ENCODE data around the gene BCKDHB. TPM values are rescaled to one million over a fixed set of nuclear protein-coding genes. Genes with fewer than 3 reads are reported as not detected.

BCKDHB gene
- total and polyA plus RNA-seq, 2 donors (not counting 1 experiment from before 2014, with no cell fraction given) = 9.6 to 20.1 TPM

- H3K27me3 Mint-ChIP-seq = no peaks in the 10 kb centered on the region
- Histone ChIP-seq H3K4me2 (replicated peaks; ENCODE audit: low read depth, low read length, poor library complexity, severe bottlenecking) (no peak overlapping the region), H3K27ac (ENCODE audit: low read length in 2 of 2) (no peak overlapping the region), H2AFZ (ENCODE audit: insufficient read depth, low read depth, low read length, poor library complexity, severe bottlenecking) (no peak overlapping the region), H3K9me3 (ENCODE audit: control extremely low read depth in 1 of 3, control insufficient read depth in 2 of 3, insufficient read depth in 1 of 3, low read length in 2 of 3) (peaks cover 0 to 11% (median 0%) of the 10 kb centered on the region in 3 donors), H3K36me3 (replicated peaks in 1 of 2; ENCODE audit: control extremely low read depth in 1 of 2, control insufficient read depth in 1 of 2, extremely low read depth in 1 of 2, insufficient read depth in 2 of 2, low read length in 1 of 2) (no peaks in the 10 kb centered on the region), H3K9ac (ENCODE audit: low read length) (no peak overlapping the region), H3K4me3 (ENCODE audit: control extremely low read depth in 1 of 5, extremely low read depth in 1 of 5, insufficient read depth in 1 of 5, low read depth in 2 of 5, low read length in 4 of 5) (no peak overlapping the region), H3K27me3 (replicated peaks in 1 of 4; ENCODE audit: control extremely low read depth in 1 of 4, control insufficient read depth in 3 of 4, insufficient read depth in 4 of 4, low read length in 3 of 4) (no peaks in the 10 kb centered on the region), H3K4me1 (ENCODE audit: control insufficient read depth in 2 of 2, insufficient read depth in 2 of 2, low read length in 2 of 2) (no peaks in the 10 kb centered on the region), H4K20me1 (ENCODE audit: control insufficient read depth, insufficient read depth, low read length, poor library complexity, severe bottlenecking) (no peaks in the 10 kb centered on the region), H3K79me2 (ENCODE audit: control insufficient read depth, insufficient read depth, low read length) (no peaks in the 10 kb centered on the region)
- DNase-seq (no peak), ATAC-seq (ENCODE audit: low read depth) (no peak)
- H3K4me1 Mint-ChIP-seq = no peaks in the 10 kb centered on the region
- intact Hi-C loops (cut with micrococcal nuclease) = no loop called here
- H3K4me3 Mint-ChIP-seq = no peak overlapping the region
- WGBS (ENCODE audit: insufficient coverage) = no CpG with 5 or more reads among the region's 4 CpGs
- H3K9me3 Mint-ChIP-seq (ENCODE audit: insufficient read depth) = peaks cover 7% of the 10 kb centered on the region
- no peak for TF ChIP-seq CTCF (IDR thresholded peaks at IDR 0.05)
- TF ChIP-seq EZH2 (IDR thresholded peaks at IDR 0.05; ENCODE audit: borderline replicate concordance, insufficient read depth, low read depth, low read length, poor library complexity, severe bottlenecking) = no peak
- no peak overlapping the region for H3K27ac Mint-ChIP-seq
- POLR2A ChIA-PET = no interaction called here
- CTCF ChIA-PET = no interaction called here
These were observed 76.7 kb downstream of the BCKDHB start for GRCh38 chr6:80183019-80183795.

GRCh38 chr6:80185492-80185891 lies 79.0 kb downstream of the BCKDHB start:
- H3K36me3 ChIP-seq (replicated peaks in 1 of 2; ENCODE audit: control extremely low read depth in 1 of 2, control insufficient read depth in 1 of 2, extremely low read depth in 1 of 2, insufficient read depth in 2 of 2, low read length in 1 of 2) = no peaks in the 10 kb centered on the region
- H3K9ac ChIP-seq (ENCODE audit: low read length) = no peak overlapping the region
- no peak overlapping the region for H3K27ac ChIP-seq (ENCODE audit: low read length in 2 of 2)
- Mint-ChIP-seq H3K4me3 (no peak overlapping the region), H3K9me3 (ENCODE audit: insufficient read depth) (peaks cover 7% of the 10 kb centered on the region), H3K4me1 (no peaks in the 10 kb centered on the region), H3K27ac (no peak overlapping the region), H3K27me3 (no peaks in the 10 kb centered on the region)
- H4K20me1 ChIP-seq (ENCODE audit: control insufficient read depth, insufficient read depth, low read length, poor library complexity, severe bottlenecking) = no peaks in the 10 kb centered on the region
- no peaks in the 10 kb centered on the region for H3K79me2 ChIP-seq (ENCODE audit: control insufficient read depth, insufficient read depth, low read length)
- H3K4me2 ChIP-seq (replicated peaks; ENCODE audit: low read depth, low read length, poor library complexity, severe bottlenecking) = no peak overlapping the region
- no peaks in the 10 kb centered on the region for H3K27me3 ChIP-seq (replicated peaks in 1 of 4; ENCODE audit: control extremely low read depth in 1 of 4, control insufficient read depth in 3 of 4, insufficient read depth in 4 of 4, low read length in 3 of 4)
- H2AFZ ChIP-seq (ENCODE audit: insufficient read depth, low read depth, low read length, poor library complexity, severe bottlenecking) = no peak overlapping the region
- ChIA-PET CTCF (no interaction called here), POLR2A (no interaction called here)
- no peaks in the 10 kb centered on the region for H3K4me1 ChIP-seq (ENCODE audit: control insufficient read depth in 2 of 2, insufficient read depth in 2 of 2, low read length in 2 of 2)
- no peak overlapping the region for H3K4me3 ChIP-seq (ENCODE audit: control extremely low read depth in 1 of 5, extremely low read depth in 1 of 5, insufficient read depth in 1 of 5, low read depth in 2 of 5, low read length in 4 of 5)
- WGBS (ENCODE audit: insufficient coverage) = 100% methylated on average over 2 of the region's 2 CpGs
- ATAC-seq (ENCODE audit: low read depth) = no peak
- DNase-seq = no peak
- intact Hi-C loops (cut with micrococcal nuclease) = no loop called here
- TF ChIP-seq CTCF (IDR thresholded peaks at IDR 0.05) = no peak
- no peak for TF ChIP-seq EZH2 (IDR thresholded peaks at IDR 0.05; ENCODE audit: borderline replicate concordance, insufficient read depth, low read depth, low read length, poor library complexity, severe bottlenecking)
- H3K9me3 ChIP-seq (ENCODE audit: control extremely low read depth in 1 of 3, control insufficient read depth in 2 of 3, insufficient read depth in 1 of 3, low read length in 2 of 3) = peaks cover 0 to 11% (median 0%) of the 10 kb centered on the region in 3 donors

Measured in B cell (primary cell).